IPS DF 4.7 (cell line): ENCODE results near the gene PFKL.
"Not testable (repeated sequence)": the region's sequence is repeated elsewhere in the genome, so short reads cannot be mapped to it uniquely, and the experiment has no call there.

Experiments used
- DNase-seq: peaks from one replicate; pipeline ENCODE4 v3.0.0-alpha.2; 2013; ENCODE audit warnings: low spot score; ENCODE audit errors: extremely low read depth

Gene PFKL

DNA sequence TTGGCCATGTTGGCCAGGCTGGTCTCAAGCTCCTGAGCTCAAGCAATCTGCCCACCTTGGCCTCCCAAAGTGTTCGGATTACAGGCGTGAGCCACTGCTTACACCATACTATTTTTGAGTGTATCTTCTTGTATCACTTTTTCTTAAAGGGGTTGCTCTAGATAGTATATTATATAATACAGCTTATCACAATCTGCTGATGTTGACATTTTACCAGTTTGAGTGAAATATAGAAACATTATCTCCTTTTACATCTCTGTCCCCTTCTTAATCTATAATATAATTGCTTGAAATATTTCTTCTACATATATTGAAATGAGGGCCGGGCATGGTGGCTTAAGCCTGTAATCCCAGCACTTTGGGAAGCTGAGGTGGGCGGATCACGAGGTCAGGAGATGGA is 62.0 kb downstream of the PFKL start:
- DNase-seq, result not testable (repeated sequence)

DNA sequence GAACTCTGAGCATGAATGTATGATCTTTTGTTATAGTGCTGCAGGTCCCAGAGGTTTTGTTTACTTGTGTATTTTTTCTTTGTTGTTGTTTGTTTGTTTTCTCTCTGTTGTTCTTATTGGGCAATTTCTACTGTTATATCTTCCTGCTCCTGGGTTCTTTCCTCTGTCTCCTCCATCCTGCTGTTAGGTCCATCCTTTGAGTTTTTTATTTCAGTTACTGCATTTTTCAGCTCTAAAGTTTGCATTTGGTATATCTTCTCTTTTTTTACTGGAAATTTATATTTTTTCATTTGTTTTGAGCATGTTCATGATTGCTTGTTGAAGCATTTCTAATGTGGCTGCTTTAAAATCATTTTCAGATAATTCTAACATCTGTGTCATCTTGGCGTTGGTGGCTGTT is 63.4 kb downstream of the PFKL start:
- DNase-seq, result no peak

DNA sequence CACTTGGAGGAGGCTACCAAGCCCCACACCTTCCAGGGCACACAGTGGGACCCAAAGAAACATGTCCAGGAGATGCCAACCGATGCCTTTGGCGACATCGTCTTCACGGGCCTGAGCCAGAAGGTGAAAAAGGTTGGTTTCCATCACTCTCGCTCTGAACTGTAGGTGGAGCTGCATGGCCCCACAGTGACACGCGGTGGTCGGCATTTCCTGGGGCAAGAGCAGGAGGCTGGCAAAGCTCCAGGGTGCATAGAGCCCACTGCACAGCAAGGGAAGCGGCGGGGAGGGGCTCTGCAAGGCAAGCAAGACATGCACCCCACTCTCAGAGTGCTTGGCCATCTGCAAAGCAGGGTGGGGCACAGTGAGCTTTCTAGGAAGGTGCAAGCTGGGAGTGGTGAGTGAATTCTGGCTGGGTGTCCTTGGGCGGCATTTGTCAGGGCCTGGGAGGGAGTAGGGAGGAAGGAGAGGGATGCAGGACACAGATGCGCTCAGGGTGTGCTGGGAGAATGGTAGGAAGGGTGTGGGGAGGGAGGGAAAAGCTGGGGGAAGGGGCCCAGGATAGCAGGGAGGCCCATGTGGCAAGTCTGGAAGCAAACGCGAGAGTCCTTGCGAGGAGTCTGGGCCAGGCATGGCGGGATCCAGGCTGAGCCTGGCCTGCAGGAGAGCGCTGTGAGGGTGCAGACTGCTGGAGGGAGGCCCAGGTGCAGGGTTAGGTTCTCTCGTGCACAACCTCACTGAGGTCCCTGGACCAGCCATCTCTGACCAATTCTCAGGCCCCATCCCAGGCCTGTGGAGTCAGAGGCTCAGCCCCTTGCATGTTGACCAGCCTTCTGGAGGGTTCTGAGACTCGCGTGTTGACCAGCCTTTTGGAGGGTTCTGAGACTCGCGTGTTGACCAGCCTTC is 64.5 kb downstream of the PFKL start:
- no peak for DNase-seq

DNA sequence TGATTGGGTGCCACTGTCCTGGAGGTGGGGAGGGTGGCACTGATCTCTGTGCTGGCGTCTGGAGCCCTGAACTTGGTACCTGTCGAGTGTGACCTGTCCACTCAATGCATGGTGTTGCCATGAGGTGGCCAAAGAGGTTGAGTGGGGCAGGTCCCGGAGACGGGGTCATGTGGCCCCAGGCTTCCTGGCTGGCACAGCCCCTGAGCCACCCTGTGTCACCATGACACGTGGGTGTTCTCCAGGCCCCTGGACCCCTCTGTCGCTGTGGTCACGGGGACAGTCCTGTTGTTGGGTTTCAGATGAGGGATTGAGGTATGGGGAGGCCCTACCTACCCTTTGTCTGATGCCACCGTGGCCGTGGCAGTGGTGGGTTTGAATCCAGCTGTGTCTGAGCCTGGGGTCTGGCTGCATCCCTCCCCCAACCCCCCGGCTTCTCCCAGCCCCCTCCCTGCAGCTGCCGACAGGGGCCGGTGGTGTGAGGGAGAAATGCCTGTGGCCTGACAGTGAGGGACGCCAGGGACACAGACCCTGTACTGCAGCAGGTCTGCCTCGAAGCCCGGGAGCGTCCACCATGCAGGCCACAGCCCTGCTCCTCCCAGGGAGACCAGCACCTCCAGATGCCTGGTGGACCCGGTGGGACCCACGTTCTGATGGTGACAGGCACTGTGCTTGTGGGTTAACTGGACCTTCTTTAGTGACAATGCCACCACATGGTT is 65.6 kb downstream of the PFKL start:
- no peak for DNase-seq

DNA sequence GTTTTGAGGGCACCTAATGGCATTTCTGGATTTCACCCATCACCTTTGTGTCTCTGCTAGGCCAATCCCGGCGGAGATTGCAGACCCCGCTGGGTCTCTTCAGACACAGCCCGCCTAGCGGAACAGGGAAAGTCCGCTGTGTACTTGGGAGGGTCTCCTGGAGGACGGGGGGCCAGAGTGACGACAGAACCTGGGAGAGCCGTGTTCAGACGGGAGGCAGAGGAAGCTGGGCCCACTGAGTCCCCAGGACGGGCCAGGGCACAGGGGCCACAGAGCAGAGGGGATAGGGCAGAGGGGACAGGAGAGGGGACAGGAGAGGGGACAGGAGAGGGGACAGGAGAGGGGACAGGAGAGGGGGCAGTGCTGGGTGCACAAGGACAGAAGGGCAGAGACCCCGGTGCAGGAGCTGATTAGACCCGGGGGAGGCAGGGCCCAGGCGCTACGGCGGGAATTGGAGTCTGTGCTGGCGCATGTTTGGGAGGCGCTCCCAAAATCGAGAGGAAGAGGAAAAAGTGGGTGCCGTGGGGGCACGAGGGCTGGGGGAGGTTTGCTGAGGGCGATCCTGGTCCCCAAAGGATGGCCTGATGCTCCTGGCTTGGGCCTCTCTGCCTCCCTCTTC is 66.2 kb downstream of the PFKL start:
- DNase-seq, result no peak

DNA sequence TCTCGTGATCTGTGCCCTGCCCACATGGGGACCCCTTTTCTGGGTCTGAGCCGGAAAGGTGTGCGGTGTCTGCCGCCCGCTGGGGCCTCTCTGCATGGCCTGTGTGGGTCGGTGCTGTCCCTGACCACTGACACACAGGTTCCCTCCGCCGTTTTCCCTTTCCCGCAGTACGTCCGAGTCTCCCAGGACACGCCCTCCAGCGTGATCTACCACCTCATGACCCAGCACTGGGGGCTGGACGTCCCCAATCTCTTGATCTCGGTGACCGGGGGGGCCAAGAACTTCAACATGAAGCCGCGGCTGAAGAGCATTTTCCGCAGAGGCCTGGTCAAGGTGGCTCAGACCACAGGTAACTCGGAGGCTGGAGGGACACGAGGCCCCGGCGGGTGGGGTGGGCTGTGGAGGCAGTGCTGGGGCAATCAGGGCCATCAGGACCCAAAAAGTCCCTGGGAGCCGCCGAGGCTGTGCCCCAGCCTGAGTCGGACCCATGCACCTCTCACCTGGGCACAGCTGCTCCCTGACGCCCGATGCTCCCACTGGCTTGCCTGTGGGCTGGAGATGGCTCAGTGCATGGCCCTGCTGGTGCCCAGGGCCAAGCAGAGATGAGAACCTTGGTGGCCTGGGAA is 66.8 kb downstream of the PFKL start:
- DNase-seq, result no peak

DNA sequence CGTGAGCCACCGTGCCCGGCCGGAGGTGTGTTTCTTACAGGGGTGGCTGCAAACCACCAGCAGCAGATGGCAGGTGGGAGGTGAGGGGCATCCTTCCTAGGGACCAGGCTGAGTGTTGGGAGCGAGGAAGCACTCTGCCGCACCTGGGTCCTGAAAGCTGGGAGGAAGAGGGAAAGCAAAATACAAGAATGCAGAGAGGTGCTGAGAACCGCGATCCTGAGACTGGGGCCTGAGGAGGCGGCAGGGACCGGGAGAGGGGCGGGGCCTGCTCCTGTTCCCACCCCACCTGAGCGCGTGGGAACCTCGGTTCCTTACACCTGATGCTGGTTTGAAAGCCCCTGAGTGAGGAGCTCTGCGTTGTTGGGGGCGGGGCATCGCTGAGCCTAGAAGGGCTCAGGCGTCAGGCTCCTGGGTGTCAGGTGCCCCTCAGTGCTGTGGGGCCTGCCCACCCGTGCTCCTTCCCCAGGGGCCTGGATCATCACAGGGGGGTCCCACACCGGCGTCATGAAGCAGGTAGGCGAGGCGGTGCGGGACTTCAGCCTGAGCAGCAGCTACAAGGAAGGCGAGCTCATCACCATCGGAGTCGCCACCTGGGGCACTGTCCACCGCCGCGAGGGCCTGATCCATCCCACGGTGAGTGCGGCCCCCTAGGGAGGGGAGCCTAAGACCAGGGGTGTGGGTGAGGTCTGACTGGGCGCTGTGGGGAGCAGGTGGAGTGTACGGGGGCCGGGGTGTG is 69.0 kb downstream of the PFKL start:
- DNase-seq, result no peak

DNA sequence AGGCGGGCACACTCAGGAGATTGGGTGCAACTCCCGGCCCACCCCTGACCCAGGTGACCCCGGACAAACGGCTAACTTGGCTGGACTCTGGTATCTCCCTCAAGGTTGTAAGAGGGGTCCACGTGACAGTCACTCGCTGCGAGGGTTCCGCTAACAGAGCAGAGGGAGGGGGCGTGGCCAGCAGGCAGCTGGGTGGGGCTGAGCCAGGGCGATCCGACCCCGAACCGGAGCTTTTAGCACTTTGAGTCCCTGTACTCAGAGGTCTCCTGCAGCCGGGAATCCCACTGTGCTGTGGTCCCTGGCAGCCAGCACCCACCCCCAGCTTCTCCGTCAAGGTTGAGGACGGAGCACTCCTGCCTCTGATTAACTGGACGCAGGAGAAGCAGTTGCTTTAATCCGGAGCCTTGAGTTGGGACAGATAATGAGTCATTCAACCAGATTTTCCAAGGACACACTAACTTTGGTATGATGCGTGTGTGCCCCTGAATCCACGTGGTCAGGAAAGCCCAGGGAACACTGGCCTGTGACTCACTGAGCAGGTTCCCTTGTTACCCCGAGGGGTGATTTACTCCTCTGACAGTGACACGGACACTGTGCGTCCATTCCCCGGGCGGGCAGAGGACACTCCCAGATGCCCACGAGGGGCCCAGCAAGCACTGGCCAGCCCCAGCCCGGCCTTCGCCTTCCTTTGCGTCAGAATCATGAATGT is 70.3 kb downstream of the PFKL start:
- no peak for DNase-seq

DNA sequence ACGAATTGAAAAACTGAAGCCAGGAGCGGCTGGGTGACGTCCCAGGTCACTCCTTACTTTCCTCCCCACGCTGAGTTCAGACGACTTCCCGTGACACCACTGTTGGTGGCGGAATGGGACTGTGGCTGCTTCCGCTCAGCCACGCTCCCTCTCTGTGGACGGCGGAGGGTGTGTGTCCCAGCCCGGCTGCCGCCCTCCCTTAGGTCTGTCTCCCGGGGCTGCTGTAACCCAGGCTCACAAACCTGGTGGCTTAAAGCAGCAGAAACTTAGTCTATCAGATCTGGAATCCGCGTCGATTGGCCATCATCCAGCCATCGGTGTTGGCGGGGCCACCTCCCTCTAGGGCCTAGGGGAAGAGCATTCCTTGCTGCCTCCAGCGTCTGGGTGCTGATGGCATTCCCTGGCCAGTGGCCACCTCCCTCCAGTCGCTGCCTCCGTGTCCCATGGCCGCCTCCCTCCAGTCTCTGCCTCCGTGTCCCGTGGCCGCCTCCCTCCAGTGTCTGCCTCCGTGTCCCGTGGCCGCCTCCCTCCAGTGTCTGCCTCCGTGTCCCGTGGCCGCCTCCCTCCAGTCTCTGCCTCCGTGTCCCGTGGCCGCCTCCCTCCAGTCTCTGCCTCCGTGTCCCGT is 71.0 kb downstream of the PFKL start:
- DNase-seq, result no peak

DNA sequence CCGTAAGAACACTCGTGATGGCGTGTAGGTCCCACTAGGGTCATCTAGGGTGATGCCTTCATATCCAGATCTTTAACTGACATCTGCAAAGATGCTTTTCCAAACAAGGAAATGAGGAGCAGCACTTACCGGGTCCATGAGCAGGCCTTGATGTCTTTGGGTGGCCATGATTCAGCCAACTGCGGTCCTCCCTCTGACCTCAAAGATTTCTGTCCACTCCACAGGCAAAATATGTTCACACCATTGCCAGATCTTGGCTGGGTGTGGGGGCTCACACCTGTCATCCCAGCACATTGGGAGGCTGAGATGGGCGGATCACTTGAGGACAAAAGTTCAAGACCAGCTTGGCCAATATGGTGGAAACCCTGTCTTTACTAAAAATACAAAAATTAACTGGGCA is 71.7 kb downstream of the PFKL start:
- no peak for DNase-seq

DNA sequence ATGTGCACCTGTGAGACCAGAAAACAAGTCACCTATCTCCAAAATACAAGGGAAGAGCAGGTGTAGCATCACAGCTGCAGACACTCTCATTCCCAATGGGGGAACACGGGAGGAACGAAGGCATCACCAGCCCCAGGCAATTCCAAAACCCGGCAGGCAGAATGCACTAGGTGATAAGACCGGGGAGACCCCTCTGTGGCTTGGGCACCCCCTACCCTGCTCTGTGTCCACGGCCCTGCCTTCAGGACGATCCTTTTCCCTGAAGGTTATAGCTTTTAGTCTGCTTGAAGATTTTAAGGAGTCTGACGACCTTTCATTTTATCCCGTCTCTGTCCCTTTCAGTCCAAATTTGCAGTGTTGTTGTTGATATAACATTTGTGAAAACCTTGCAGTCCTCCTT is 72.8 kb downstream of the PFKL start:
- no peak for DNase-seq

DNA sequence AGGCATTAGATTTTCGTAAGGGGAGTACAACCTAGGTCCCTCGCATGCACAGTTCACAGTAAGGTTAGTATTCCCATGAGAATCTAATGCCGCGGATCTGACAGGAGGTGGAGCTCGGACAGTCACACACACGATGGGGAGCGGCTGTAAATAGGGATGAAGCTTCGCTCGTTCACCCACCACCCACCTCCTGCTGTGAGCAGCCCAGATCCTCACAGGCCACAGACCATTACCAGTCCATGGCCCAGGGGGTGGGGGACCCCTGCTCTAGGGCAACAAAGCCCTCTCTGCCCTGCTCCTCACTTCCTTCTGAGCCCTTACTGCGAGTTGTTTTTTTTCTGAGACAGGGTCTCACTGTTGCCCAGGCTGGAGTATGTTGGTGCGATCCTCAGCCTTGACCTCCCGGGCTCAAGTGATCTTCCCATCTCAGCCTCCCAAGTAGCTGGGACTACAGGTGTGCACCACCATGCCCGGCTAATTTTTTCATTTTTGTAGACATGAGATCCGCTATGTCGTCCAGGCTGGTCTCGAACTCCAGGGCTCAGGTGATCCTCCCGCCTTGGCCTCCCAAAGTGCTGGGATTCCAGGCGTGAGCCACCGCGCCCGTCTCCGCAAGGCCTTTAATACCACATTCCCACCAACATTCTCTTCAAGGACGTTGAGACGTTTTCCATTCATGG is 74.9 kb downstream of the PFKL start:
- DNase-seq, result no peak

DNA sequence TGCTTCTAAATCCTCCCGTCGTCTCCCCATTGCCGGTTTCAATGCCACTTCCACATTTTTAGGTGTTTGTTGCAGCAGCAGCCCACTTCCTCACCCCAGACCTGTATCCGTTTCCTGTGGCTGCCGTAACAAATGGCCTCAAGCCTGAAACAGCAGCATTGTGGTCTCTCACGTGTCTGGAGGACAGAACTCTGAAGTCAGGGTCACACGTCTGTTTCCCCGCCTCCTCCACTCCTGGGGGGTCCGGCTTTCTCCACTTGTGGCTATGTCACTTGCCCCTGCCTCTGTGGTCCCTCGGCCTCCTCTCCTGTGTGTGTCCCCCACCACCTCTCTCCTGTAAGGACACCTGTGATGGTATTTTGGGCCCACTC is 75.4 kb downstream of the PFKL start:
- DNase-seq, result no peak

DNA sequence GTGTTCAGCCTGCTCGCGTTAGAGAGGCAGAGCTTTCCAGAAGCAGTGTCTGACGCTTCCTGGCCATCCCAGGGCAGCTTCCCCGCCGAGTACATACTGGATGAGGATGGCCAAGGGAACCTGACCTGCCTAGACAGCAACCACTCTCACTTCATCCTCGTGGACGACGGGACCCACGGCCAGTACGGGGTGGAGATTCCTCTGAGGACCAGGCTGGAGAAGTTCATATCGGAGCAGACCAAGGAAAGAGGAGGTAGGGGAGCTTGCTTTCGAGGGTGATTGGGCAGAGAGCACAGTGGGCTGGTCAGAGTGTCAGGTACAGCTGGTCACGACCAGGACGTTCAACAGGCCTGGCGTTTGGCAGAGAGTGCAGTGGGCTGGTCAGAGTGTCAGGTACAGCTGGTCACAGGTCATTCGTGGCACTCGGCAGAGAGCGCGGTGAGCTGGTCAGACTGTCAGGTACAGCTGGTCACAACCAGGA is 75.9 kb downstream of the PFKL start:
- no peak for DNase-seq

DNA sequence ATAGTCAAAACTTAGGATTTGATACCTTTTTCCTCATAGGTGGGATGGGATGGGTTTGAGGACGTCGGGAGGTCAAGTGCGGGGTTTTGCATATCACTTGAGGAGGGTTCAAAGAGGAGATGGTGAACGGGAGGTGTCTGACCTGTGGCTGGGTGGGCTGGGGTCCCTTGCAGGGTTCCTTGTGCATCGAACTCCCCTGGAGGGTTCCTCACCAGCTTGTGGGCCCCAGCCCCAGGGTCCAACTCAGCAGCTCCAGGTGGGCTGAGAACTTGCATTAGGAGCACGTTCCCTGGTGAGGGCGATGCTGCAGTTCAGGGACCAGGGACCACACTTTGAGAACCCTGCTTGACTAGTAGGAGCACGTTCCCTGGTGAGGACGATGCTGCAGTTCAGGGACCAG is 76.8 kb downstream of the PFKL start:
- DNase-seq, result no peak
